ENCODE data around the gene MMP1. TPM values are rescaled to one million over a fixed set of nuclear protein-coding genes. Genes with fewer than 3 reads are reported as not detected.

MMP1 gene
- polyA plus RNA-seq (2011; rRNA removed), result 233 and 349 TPM in 2 replicates
- polyA minus RNA-seq (2011; rRNA and poly(A)+ RNA removed), result 46.4 and 54.8 TPM in 2 replicates

DNA sequence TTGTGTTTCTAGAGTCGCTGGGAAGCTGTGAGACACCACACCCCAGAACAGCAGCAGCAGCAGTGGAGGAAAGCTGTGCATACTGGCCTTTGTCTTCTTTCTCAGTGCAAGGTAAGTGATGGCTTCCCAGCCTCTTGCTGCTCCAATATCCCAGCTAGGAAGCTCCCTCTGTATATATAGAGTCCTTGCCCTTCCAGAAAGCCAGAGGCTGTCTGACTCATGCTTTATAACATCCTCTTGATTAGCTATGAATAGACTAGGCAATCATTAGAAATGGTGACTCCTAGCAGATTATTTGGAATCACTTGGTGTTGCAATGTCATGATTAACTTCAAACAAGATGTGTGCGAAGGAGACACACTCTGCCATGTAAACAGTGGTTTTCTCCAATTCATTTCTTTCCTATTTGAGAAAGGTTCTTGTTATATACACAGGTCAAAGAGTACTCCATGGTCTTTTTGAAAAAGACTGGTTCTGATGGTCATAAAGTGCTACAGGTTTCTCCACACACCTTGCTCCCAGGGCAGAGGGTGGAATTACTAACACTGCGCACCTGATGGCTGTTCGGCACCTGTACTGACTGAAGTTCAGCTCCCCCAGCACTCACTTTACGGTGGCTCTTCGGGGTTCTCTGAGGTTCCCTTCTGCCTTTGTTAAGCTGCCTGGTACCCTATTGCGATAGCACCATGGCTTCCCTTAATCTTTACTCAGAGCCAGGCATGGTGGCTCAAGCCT lies at the start of gene MMP1:
TSS of gene MMP1 (minus strand) at position 149 of the 735 bp plus-strand sequence. CDS start at position 81, 68 bp downstream.
- TF ChIP-seq, protein P1, sequence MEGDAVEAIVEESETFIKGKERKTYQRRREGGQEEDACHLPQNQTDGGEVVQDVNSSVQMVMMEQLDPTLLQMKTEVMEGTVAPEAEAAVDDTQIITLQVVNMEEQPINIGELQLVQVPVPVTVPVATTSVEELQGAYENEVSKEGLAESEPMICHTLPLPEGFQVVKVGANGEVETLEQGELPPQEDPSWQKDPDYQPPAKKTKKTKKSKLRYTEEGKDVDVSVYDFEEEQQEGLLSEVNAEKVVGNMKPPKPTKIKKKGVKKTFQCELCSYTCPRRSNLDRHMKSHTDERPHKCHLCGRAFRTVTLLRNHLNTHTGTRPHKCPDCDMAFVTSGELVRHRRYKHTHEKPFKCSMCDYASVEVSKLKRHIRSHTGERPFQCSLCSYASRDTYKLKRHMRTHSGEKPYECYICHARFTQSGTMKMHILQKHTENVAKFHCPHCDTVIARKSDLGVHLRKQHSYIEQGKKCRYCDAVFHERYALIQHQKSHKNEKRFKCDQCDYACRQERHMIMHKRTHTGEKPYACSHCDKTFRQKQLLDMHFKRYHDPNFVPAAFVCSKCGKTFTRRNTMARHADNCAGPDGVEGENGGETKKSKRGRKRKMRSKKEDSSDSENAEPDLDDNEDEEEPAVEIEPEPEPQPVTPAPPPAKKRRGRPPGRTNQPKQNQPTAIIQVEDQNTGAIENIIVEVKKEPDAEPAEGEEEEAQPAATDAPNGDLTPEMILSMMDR (IDR thresholded peaks at IDR 0.05; ENCODE audit: insufficient read depth, low read depth, low read length), result no peak

DNA sequence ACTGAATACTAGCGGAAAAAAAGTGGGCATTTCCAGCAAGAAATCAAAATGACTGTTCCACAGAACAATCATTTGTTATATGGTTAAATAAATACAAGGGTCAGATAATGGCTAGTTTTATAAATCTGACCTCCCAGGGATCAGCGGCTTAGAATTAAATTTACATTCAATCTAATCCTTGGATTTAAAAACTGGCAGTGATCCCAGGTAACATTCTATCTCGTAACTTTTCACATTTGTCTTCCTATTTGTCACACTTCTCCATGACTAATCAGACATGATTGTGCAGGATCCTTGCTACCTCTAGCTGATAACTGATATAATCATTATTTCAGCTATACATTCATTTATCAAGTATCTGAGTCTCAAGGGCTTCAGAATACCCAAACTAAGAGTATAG lies 48.3 kb upstream of the MMP1 start:
- TF ChIP-seq, protein P1 (IDR thresholded peaks at IDR 0.05; ENCODE audit: insufficient read depth, low read depth, low read length), result no peak
- Histone ChIP-seq H3K4me3 (ENCODE audit: low read depth, low read length) (no peak overlapping the region), H3K36me3 (ENCODE audit: control insufficient read depth, insufficient read depth, low read length) (no peaks in the 10 kb centered on the region), H3K27me3 (ENCODE audit: control insufficient read depth, insufficient read depth, low read length) (no peaks in the 10 kb centered on the region)
- no peak for DNase-seq (ENCODE audit: low read depth)
- POLR2A ChIA-PET, result interaction anchor here (0.8 kb wide), 1 partner anchor 512 kb away, joined by 6 read pairs; no protein-coding TSS in a partner anchor
- CTCF ChIA-PET, result interaction anchor here (1.0 to 1.5 kb wide), 2 partner anchors 14 to 18 kb away, joined by 3 to 4 read pairs; no protein-coding TSS in a partner anchor

More for the DNA sequence above, at the start of gene MMP1:
- Histone ChIP-seq H3K27me3 (ENCODE audit: control insufficient read depth, insufficient read depth, low read length) (no peaks in the 10 kb centered on the region), H3K36me3 (ENCODE audit: control insufficient read depth, insufficient read depth, low read length) (no peaks in the 10 kb centered on the region), H3K4me3 (ENCODE audit: low read depth, low read length) (no peak within 1 kb of the TSS)
- CTCF ChIA-PET, result interaction anchor here (1.0 to 1.4 kb wide), 2 partner anchors 12 to 18 kb away, joined by 3 to 5 read pairs; partner anchors contain the start of gene MMP10
- POLR2A ChIA-PET, result no interaction called here
- peak; percentile 58 for DNase-seq (ENCODE audit: low read depth)

DNA sequence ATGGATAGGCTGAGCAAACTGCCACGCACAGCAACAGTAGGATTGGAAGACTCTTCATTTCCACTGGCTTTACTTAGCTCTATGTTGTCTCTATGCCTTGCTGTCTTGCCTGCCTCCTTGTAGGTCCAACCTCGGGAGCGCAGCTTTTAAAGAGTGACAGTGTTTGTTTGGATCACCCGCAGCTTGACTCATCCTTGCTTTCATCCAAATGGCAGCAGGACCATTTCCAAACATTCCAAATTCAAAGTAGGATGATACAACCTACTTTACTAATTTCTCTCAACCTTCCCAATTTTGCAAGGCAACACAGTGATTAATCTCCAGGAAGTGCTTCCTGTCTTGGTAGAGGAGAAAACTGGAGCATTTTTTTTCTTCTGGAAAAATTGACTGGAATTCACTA lies 45.5 kb upstream of the MMP1 start, which contains the start of gene MMP3:
TSS of gene MMP3 (minus strand) at position 121 of the 400 bp plus-strand sequence. CDS start at position 58, 63 bp downstream.
- Histone ChIP-seq H3K4me3 (ENCODE audit: low read depth, low read length) (no peak within 1 kb of the TSS), H3K36me3 (ENCODE audit: control insufficient read depth, insufficient read depth, low read length) (no peaks in the 10 kb centered on the region), H3K27me3 (ENCODE audit: control insufficient read depth, insufficient read depth, low read length) (no peaks in the 10 kb centered on the region)
- TF ChIP-seq, protein P1 (IDR thresholded peaks at IDR 0.05; ENCODE audit: insufficient read depth, low read depth, low read length), result no peak
- peak; percentile 63 for DNase-seq (ENCODE audit: low read depth)
- ChIA-PET POLR2A (no interaction called here), CTCF (interaction anchor here (0.6 to 2.1 kb wide), 5 partner anchors 12 to 171 kb away, joined by 3 to 9 read pairs (median 3); no protein-coding TSS in a partner anchor)

DNA sequence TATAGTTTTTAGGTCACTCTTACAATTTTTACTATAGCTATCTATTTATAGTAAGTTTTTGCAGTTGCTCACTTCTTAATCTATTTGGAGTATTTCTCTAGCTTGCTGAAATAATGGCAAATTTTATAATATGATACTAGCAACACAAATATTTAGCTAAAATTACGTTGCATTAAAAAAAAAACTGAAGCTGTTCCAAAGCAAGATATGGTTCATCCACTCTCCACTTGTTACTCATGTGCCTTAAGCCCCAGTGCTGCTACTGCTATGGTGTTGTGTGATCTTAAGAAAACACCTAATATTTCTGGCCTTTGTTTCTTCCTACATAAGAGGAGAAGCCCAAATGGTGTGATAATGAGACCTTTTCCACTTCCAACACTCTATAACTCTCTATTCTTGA lies 45.0 kb upstream of the MMP1 start:
- no peak overlapping the region for H3K4me3 ChIP-seq (ENCODE audit: low read depth, low read length)
- CTCF ChIA-PET, result interaction anchor here (0.6 to 2.1 kb wide), 5 partner anchors 12 to 171 kb away, joined by 3 to 9 read pairs (median 3); no protein-coding TSS in a partner anchor
- POLR2A ChIA-PET, result no interaction called here
- no peaks in the 10 kb centered on the region for H3K27me3 ChIP-seq (ENCODE audit: control insufficient read depth, insufficient read depth, low read length)
- TF ChIP-seq, protein P1 (IDR thresholded peaks at IDR 0.05; ENCODE audit: insufficient read depth, low read depth, low read length), result no peak
- no peaks in the 10 kb centered on the region for H3K36me3 ChIP-seq (ENCODE audit: control insufficient read depth, insufficient read depth, low read length)
- no peak for DNase-seq (ENCODE audit: low read depth)

DNA sequence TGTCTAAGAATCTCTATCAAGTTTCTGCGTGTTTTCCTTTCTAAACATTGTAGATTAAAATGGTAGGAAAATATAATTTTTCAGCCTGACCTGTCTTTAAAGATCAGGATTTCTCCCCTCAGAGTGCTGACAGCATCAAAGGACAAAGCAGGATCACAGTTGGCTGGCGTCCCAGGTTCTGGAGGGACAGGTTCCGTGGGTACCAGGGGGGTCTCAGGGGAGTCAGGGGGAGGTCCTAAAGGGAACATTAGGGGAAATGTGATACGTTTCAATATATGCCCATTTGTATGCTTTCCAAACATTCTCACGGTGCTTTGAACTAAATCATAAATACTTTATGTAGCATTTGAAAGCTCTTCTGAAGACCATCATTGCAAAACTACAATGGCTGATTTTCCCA lies 42.1 kb upstream of the MMP1 start:
- CTCF ChIA-PET, result interaction anchor here (0.8 to 1.4 kb wide), 3 partner anchors 9 to 75 kb away, joined by 3 to 4 read pairs (median 3); no protein-coding TSS in a partner anchor
- TF ChIP-seq, protein P1 (IDR thresholded peaks at IDR 0.05; ENCODE audit: insufficient read depth, low read depth, low read length), result no peak
- Histone ChIP-seq H3K4me3 (ENCODE audit: low read depth, low read length) (no peak overlapping the region), H3K27me3 (ENCODE audit: control insufficient read depth, insufficient read depth, low read length) (no peaks in the 10 kb centered on the region), H3K36me3 (ENCODE audit: control insufficient read depth, insufficient read depth, low read length) (no peaks in the 10 kb centered on the region)
- DNase-seq (ENCODE audit: low read depth), result no peak
- POLR2A ChIA-PET, result no interaction called here

Measured in BJ (cell line).